GM12874 (cell line): ENCODE measurements around the gene BTBD2.

Experiments
- CTCF ChIP-seq: IDR thresholded peaks from 2 replicates; pipeline ENCODE4 v1.5.1; 2011; ENCODE audit warnings: low read depth, mild to moderate bottlenecking, control low read depth, low read length, moderate library complexity; ENCODE audit not compliant: insufficient read depth

The BTBD2 gene

GRCh38 chr19:2044709-2045500, 29.4 kb upstream of the BTBD2 start:
- no peak for TF ChIP-seq CTCF

GRCh38 chr19:2043961-2044708, 28.6 kb upstream of the BTBD2 start:
- TF ChIP-seq CTCF, result no peak

- TF ChIP-seq CTCF, result no peak
These were observed 27.7 kb upstream of the BTBD2 start for GRCh38 chr19:2043251-2043641.

GRCh38 chr19:2042485-2043250, 27.2 kb upstream of the BTBD2 start:
- TF ChIP-seq CTCF, result no peak

GRCh38 chr19:2041683-2042484, 26.4 kb upstream of the BTBD2 start:
- TF ChIP-seq CTCF, result no peak

- TF ChIP-seq CTCF, result no peak
These were observed 25.8 kb upstream of the BTBD2 start for GRCh38 chr19:2041433-2041682.
